HepG2 (cell line): ENCODE results near the gene CRYZL1. TPM values are rescaled to one million over a fixed set of nuclear protein-coding genes. Genes with fewer than 3 reads are reported as not detected.

Source experiments
- ERF ChIP-seq: IDR thresholded peaks from 2 replicates; pipeline ENCODE4 v1.6.1; 2018; ENCODE audit warnings: missing biosample characterization, missing genetic modification reagents
- IKZF1 ChIP-seq: fragments of 450-650 bp; IDR thresholded peaks from 2 replicates; pipeline ENCODE4 v1.7.1; 2016
- MIER3 ChIP-seq: IDR thresholded peaks from 2 replicates; pipeline ENCODE4 v1.6.1; 2016; ENCODE audit warnings: missing compliant biosample characterization, borderline replicate concordance
- NFYC ChIP-seq: IDR thresholded peaks from 2 replicates; pipeline ENCODE4 v1.6.1; 2016; ENCODE audit warnings: missing genetic modification reagents, missing compliant biosample characterization
- PHB2 ChIP-seq: fragments of 450-650 bp; IDR thresholded peaks from 2 replicates; pipeline ENCODE4 v1.6.1; 2018; ENCODE audit not compliant: partially characterized antibody
- PITX1 ChIP-seq: sonication (generic); formaldehyde crosslinking; IDR thresholded peaks from 2 replicates; pipeline ENCODE4 v1.5.1; 2020; ENCODE audit warnings: mild to moderate bottlenecking, missing genetic modification reagents
- RFXAP ChIP-seq: sonication (generic); formaldehyde crosslinking; IDR thresholded peaks from 2 replicates; pipeline ENCODE4 v1.4.0; 2020; ENCODE audit warnings: missing genetic modification reagents, borderline replicate concordance
- SATB2 ChIP-seq: sonication (generic); formaldehyde crosslinking; IDR thresholded peaks from 2 replicates; pipeline ENCODE4 v1.5.0; 2020; ENCODE audit warnings: missing genetic modification reagents
- ZNF224 ChIP-seq: sonication (generic); formaldehyde crosslinking; IDR thresholded peaks from 2 replicates; pipeline ENCODE4 v1.5.0; 2020; ENCODE audit warnings: mild to moderate bottlenecking, missing genetic modification reagents
- ZNF737 ChIP-seq: sonication (generic); formaldehyde crosslinking; IDR thresholded peaks from 2 replicates; pipeline ENCODE4 v1.5.0; 2020; ENCODE audit warnings: missing genetic modification reagents, mild to moderate bottlenecking, borderline replicate concordance
- polyA plus RNA-seq, 8 experiments: library from polyadenylated mRNA; depleted of rRNA in 3 of 8; stranded (reverse) in 7 of 8; unstranded in 1 of 8; fragments of >200 nt; fragmentation: Illumina TruSeq in 4 of 8; extraction: Trizol in 4 of 8; gene quantifications; 2 replicates each; pipeline versions ENCODE4 v1.2.1 to v1.2.3, GENCODE V29; 2011 to 2016; ENCODE audit warnings: low read depth in 4 of 8, missing spikeins in 1 of 8, mixed read lengths in 1 of 8; ENCODE audit not compliant: insufficient read depth in 1 of 8
- total RNA-seq, 5 experiments: library from RNA; depleted of rRNA; stranded (reverse); fragments of >200 nt; fragmentation: Illumina TruSeq; extraction: Trizol; gene quantifications; 2 replicates each; pipeline ENCODE4 v1.2.3, GENCODE V29; 2016; ENCODE audit warnings: low read depth in 1 of 5
- TF ChIP-seq, protein P1 (sequence below): sonication (generic); formaldehyde crosslinking; IDR thresholded peaks from 2 replicates; pipeline ENCODE4 v1.4.0; 2020; ENCODE audit warnings: mild to moderate bottlenecking, low read depth, missing genetic modification reagents
- TF ChIP-seq, protein P2 (sequence below): sonication (generic); formaldehyde crosslinking; IDR thresholded peaks from 2 replicates; pipeline ENCODE4 v1.4.0; 2020; ENCODE audit warnings: missing genetic modification reagents
- TF ChIP-seq, protein P3 (sequence below): sonication (generic); formaldehyde crosslinking; IDR thresholded peaks from 2 replicates; pipeline ENCODE4 v1.4.0; 2020; ENCODE audit warnings: mild to moderate bottlenecking, low read depth, missing genetic modification reagents
- TF ChIP-seq, protein P4 (sequence below): sonication (generic); formaldehyde crosslinking; IDR thresholded peaks from 2 replicates; pipeline ENCODE4 v1.4.0; 2020; ENCODE audit warnings: missing genetic modification reagents
- TF ChIP-seq, protein P5 (sequence below): conservative IDR thresholded peaks from 2 replicates; pipeline ENCODE4 v1.6.1; 2018; ENCODE audit warnings: missing genetic modification reagents
- TF ChIP-seq, protein P6 (sequence below): sonication (generic); formaldehyde crosslinking; conservative IDR thresholded peaks from 2 replicates; pipeline ENCODE4 v1.4.0; 2020; ENCODE audit warnings: missing genetic modification reagents
- TF ChIP-seq, protein P7 (sequence below): sonication (generic); formaldehyde crosslinking; IDR thresholded peaks from 2 replicates; pipeline ENCODE4 v1.4.0; 2020; ENCODE audit warnings: missing genetic modification reagents

Gene CRYZL1
- total and polyA plus RNA-seq, 2 of the 13 experiments (the other 11 are each of a cell fraction or from before 2014, with no cell fraction given): 20.3 to 27.7 TPM

DNA sequence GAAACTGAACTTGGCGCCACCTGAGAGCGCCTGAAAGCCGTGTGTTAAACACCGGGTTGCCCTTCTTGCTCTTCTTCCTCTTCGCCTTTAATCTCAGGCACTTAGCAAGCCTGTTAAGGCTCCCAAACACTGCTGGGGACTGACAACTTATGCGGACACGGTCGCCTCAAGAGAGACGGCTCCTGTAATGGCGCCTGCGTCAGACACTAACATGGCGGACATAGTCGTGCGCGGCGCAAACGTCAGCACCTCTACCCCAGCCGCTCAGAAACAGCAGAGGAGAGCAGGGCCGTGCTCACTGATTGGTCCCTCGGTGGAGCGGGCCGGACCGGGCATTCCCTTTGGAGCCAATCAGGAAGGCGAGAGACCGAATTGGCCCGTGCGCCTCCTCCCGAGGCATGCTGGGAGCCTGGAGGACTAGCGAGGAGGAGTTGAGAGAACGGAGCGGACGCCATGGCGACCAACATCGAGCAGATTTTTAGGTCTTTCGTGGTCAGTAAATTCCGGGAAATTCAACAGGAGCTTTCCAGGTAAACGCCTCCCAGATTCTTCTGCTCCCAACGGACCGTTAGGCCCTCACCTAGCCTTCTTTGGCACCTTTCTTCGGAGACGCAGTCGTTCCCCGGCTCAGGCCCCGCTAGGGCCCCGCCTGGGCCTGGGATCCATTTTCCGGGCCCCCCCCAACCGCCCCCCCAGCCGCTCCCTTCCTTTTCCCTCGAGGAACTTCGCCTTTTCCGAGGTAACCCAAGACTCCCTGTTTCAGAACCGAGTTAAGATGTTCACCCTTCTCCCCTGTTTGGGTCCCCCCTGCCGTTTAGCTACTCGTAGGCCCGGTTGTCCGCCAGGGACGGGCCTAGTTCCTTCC is 98.7 kb downstream of the CRYZL1 start, which contains the start of gene SON (continued):
- TF ChIP-seq, protein P1, sequence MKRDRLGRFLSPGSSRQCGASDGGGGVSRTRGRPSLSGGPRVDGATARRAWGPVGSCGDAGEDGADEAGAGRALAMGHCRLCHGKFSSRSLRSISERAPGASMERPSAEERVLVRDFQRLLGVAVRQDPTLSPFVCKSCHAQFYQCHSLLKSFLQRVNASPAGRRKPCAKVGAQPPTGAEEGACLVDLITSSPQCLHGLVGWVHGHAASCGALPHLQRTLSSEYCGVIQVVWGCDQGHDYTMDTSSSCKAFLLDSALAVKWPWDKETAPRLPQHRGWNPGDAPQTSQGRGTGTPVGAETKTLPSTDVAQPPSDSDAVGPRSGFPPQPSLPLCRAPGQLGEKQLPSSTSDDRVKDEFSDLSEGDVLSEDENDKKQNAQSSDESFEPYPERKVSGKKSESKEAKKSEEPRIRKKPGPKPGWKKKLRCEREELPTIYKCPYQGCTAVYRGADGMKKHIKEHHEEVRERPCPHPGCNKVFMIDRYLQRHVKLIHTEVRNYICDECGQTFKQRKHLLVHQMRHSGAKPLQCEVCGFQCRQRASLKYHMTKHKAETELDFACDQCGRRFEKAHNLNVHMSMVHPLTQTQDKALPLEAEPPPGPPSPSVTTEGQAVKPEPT (CRISPR knock-in tag): no peak
- no peak for TF ChIP-seq ZNF737 (CRISPR knock-in tag)
- peak; percentile 99 for TF ChIP-seq RFXAP (CRISPR knock-in tag)
- peak; percentile 80; the same call in 1 of the 2 replicates for TF ChIP-seq ERF (CRISPR knock-in tag)
- TF ChIP-seq, protein P2, sequence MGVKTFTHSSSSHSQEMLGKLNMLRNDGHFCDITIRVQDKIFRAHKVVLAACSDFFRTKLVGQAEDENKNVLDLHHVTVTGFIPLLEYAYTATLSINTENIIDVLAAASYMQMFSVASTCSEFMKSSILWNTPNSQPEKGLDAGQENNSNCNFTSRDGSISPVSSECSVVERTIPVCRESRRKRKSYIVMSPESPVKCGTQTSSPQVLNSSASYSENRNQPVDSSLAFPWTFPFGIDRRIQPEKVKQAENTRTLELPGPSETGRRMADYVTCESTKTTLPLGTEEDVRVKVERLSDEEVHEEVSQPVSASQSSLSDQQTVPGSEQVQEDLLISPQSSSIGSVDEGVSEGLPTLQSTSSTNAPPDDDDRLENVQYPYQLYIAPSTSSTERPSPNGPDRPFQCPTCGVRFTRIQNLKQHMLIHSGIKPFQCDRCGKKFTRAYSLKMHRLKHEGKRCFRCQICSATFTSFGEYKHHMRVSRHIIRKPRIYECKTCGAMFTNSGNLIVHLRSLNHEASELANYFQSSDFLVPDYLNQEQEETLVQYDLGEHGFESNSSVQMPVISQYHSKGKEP (CRISPR knock-in tag): no peak
- no peak for TF ChIP-seq ZNF224 (CRISPR knock-in tag)
- TF ChIP-seq, protein P3, sequence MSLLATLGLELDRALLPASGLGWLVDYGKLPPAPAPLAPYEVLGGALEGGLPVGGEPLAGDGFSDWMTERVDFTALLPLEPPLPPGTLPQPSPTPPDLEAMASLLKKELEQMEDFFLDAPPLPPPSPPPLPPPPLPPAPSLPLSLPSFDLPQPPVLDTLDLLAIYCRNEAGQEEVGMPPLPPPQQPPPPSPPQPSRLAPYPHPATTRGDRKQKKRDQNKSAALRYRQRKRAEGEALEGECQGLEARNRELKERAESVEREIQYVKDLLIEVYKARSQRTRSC (CRISPR knock-in tag): no peak
- TF ChIP-seq, protein P4, sequence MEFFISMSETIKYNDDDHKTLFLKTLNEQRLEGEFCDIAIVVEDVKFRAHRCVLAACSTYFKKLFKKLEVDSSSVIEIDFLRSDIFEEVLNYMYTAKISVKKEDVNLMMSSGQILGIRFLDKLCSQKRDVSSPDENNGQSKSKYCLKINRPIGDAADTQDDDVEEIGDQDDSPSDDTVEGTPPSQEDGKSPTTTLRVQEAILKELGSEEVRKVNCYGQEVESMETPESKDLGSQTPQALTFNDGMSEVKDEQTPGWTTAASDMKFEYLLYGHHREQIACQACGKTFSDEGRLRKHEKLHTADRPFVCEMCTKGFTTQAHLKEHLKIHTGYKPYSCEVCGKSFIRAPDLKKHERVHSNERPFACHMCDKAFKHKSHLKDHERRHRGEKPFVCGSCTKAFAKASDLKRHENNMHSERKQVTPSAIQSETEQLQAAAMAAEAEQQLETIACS: peak; percentile 26; the same call in 1 of the 2 replicates
- TF ChIP-seq, protein P5, sequence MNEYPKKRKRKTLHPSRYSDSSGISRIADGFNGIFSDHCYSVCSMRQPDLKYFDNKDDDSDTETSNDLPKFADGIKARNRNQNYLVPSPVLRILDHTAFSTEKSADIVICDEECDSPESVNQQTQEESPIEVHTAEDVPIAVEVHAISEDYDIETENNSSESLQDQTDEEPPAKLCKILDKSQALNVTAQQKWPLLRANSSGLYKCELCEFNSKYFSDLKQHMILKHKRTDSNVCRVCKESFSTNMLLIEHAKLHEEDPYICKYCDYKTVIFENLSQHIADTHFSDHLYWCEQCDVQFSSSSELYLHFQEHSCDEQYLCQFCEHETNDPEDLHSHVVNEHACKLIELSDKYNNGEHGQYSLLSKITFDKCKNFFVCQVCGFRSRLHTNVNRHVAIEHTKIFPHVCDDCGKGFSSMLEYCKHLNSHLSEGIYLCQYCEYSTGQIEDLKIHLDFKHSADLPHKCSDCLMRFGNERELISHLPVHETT (CRISPR knock-in tag): peak; percentile 89
- TF ChIP-seq PHB2: no peak
- no peak for TF ChIP-seq IKZF1
- TF ChIP-seq SATB2 (CRISPR knock-in tag): no peak; the same call in 1 of the 2 replicates
- no peak for TF ChIP-seq MIER3 (CRISPR knock-in tag)
- peak; percentile 95 for TF ChIP-seq NFYC
- no peak for TF ChIP-seq PITX1
- TF ChIP-seq, protein P6, sequence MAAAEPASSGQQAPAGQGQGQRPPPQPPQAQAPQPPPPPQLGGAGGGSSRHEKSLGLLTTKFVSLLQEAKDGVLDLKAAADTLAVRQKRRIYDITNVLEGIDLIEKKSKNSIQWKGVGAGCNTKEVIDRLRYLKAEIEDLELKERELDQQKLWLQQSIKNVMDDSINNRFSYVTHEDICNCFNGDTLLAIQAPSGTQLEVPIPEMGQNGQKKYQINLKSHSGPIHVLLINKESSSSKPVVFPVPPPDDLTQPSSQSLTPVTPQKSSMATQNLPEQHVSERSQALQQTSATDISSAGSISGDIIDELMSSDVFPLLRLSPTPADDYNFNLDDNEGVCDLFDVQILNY (CRISPR knock-in tag): 0 out of 2 replicates have a peak, but pooled peaks have one; percentile 43
- TF ChIP-seq, protein P7, sequence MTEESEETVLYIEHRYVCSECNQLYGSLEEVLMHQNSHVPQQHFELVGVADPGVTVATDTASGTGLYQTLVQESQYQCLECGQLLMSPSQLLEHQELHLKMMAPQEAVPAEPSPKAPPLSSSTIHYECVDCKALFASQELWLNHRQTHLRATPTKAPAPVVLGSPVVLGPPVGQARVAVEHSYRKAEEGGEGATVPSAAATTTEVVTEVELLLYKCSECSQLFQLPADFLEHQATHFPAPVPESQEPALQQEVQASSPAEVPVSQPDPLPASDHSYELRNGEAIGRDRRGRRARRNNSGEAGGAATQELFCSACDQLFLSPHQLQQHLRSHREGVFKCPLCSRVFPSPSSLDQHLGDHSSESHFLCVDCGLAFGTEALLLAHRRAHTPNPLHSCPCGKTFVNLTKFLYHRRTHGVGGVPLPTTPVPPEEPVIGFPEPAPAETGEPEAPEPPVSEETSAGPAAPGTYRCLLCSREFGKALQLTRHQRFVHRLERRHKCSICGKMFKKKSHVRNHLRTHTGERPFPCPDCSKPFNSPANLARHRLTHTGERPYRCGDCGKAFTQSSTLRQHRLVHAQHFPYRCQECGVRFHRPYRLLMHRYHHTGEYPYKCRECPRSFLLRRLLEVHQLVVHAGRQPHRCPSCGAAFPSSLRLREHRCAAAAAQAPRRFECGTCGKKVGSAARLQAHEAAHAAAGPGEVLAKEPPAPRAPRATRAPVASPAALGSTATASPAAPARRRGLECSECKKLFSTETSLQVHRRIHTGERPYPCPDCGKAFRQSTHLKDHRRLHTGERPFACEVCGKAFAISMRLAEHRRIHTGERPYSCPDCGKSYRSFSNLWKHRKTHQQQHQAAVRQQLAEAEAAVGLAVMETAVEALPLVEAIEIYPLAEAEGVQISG: peak; percentile 98
